Cardiac septum (tissue), 1 donor: ENCODE results near the gene RUNDC3A. TPM values are rescaled to one million over a fixed set of nuclear protein-coding genes. Genes with fewer than 3 reads are reported as not detected.

Experiments used
- DNase-seq: peaks from one replicate; pipeline ENCODE4 v3.0.0-alpha.2; 2020; ENCODE audit warnings: low spot score
- intact Hi-C: fragments of 100-400 bp; cut with DNase I; formaldehyde crosslinking; loops from one replicate; pipeline ENCODE4 v1.14.0; 2022
- total RNA-seq: library from RNA; stranded (reverse); fragmentation: NEBNext Ultra II Directional; extraction: Animal tissue kit (Norgen Biotek cat#: 25700); gene quantifications from one replicate; pipeline ENCODE4 v1.2.1, GENCODE V29; 2021
- donor health status: DM: no; HTN: no; CAD: no.

The RUNDC3A gene
- total RNA-seq, 1 donor from 2014 or later: 0.97 TPM

DNA sequence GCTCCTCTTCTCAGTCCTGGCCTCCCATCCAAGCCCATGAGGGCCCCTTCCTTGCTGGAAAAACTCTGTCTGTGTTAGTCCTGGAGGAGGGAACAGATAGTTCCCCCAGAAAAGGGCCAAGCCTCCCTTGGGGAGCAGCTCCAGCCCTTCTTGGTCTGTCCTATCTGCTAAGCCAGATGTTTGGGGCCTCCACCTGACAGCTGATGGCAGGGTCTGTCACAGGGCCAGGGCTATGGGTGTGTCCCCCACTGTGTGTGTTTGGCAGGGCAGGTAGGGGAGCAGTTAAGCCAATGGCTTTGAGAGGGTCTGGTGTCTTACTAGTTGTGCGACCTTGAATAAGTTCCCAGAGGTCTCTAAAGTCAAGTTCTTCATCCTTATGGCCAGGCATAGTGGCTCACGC lies 26.8 kb upstream of the RUNDC3A start:
- intact Hi-C loops: no loop called here
- DNase-seq: no peak

DNA sequence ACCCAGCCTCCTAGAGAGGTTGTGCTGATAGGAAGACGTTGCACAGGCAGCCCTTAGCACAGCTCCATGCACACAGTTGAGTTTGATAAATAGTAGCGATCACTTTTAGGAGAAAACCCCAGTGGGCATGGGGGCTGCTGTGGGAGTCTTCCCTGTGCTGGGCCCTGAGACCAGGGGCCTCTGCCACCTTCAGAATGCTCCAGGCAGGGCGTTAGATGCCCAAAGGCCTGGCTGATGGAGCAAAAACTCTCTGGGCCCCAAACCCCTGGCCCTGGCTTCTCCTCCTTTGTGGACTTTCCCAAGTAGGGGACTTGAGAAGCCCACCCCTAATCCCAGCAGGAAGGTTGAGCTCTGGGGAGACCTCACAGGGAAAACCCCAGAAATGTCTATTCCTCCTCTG lies 26.1 kb upstream of the RUNDC3A start:
- intact Hi-C loops: no loop called here
- no peak for DNase-seq

DNA sequence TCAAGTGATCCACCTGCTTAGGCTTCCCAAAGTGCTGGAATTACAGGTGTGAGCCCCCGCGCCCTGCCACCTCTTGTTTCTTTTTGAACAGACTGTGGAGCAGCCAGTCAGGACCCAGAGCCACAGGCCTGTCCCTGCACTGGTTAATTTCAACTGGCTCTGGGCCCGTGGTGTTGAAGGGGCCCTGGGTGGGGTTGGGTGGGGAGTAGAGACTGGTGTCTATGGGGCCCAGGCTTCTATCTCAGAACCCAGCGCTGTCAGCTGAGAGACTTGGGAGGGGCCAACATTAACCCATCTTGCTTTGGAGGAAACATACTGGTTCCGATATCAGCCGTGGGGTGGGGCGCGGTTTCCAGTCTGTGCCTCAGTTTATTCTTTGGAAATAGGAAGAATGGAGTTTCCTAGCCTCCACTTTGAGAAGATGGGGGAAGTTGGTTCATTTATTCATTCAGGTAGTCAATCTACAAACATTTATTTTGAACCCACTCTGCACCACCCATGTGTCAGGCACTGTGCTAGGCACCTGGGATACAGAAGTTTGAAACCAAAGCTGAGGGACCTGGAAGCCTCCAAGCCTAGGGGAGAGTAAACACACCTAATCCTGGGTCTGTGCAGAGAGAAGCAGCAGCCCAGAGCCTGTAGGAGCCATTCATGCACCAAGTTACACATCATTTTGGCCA lies 24.9 kb upstream of the RUNDC3A start:
- intact Hi-C loops: no loop called here
- DNase-seq: no peak

DNA sequence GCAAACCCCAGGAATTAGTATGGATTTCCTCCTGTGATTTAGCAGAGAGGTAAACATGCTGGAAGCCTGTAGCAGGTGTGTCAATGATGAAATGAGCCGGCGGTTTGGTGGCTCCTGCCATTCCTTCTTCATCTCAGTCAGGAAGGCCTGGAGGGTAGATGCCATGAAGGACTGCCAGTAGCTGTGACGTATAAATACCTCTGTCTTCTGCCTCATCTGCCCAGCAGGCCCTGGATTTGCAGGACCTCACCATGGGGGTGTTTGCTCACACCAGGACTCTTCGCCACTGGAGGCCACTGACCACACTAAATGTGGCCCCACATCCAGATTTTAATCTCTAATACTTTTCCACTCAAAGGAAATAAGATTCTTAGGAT lies 24.4 kb upstream of the RUNDC3A start:
- DNase-seq: no peak
- intact Hi-C loops: no loop called here

DNA sequence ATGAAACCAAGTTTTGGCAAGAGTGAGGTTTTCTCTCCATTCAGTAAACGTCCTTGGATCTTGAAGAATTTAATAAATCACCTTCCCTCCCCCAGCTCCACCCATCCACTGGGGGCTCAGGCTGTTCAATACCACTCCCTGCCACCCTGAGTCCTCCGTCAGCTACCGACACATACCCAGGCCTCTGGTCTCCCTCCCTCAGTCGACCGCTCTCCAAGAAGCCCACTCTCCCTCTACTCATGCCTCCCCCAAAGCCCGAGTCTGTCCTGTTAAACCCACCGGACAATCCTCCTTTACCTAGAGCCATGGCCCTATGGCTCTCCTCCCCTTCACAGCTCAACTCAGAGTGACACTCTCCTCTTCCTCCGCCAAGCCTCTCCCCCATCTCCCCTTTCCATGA lies 20.8 kb upstream of the RUNDC3A start:
- intact Hi-C loops: no loop called here
- no peak for DNase-seq

DNA sequence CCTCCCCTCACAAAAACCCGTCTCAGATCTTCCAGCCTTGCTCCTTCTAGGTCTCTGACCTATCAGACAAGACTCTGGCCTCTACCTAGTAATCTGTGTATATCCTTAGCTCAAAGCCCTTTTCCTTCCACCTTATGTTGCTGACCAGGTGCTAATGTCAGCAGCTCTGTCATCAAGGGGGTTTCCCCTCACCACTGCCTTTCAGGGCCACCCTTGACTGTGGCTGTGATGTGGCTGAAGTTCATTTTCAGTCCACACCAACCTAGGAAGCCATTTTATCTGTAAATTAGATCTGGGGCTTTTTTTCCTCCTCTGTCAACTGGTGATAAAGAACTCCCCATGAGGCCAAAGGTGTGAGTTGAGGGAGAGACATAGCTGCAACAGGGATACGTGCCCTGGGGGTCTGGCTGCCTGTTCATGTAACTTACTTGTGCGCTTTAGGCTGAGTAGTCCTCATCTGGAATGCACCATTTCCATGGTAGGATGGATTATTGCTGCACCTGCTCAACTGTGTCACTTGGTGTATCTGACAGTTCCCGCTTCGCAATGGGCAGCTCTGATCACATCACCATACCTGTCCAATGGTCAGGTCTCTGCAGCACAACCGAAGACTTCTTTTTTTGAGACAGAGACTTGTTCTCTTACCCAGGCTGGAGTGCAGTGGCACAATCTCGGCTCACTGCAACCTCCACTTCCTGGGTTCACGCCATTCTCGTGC lies 14.7 kb upstream of the RUNDC3A start:
- intact Hi-C loops: no loop called here

DNA sequence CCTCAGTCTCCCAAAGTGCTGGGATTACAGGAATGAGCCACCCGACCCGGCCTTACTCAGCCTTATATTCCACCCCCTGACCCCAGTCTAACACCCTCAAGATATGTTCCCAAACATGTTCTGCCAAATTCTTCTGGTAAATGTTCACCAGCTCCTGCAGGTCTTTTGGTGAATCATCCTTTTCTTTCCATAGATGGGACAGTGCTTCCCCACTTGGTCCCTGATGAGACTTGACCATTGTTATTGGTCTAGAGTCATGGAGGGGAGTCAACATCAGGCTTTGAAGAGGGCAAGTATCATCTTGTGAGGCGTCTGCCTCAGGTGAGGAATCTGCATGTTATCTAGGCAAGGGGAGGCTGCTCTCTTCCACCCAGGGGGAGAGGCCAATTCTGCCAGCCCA lies 10.4 kb upstream of the RUNDC3A start:
- intact Hi-C loops: no loop called here
- DNase-seq: no peak

More for the DNA sequence above, 14.7 kb upstream of the RUNDC3A start:
- DNase-seq: no peak

DNA sequence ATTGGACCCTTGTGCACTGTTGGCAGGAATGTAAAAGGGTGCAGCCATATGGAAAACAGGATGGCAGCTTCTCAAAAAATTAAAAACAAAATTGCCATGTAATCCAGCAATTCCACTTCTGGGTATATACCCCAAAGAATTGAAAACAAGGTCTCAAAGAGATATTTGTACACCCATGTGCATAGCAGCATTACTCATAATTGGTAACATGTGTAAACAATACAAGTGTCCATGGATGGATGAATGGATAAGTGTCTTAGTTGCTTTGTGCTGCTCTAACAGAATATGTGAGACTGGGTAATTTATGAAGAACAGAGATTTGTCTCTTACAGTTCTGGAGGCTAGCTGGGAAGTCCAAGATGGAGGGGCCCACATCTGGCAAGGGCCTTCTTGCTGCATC lies 3.8 kb upstream of the RUNDC3A start:
- intact Hi-C loops: no loop called here
- DNase-seq: no peak

DNA sequence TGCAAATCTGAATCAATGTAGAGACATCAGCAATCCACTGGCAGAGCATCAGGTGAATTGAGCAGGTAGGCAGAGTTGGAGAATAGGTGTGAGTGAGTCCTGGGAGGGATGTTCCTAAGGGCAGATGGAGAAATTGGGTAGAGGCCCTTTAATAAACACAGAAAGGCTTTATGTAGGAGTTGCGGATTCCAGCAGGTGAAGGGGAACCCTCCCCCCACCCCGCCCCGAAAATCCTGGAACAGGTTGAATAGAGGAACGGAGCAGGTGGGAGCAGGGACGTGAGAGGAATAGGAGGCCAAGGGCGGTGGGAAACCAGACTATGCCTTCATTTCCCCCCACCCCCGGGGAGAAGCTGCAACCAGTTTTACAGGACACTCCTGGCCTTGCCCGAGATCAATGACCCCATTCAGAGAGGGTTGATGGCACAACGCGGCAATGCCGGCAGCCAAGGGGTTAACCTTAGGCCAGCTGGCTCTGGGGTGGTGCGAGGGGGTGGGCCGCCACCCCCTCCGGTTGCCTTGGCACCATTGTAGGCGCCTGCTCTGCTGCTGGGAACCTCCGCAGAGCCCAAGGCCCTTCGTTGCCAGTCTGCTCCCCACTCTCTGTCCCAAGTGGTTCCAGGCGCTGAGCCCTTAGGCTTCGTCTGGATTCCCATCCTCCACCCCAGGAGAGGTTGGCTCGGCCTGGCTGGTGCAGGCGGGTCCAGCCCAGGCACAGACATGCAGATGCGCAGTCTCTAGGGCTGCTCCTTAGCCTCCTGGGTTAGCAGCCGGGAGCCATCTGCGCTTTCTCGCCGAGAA lies 814 bp upstream of the RUNDC3A start:
- intact Hi-C loops: no loop called here
- no peak for DNase-seq

DNA sequence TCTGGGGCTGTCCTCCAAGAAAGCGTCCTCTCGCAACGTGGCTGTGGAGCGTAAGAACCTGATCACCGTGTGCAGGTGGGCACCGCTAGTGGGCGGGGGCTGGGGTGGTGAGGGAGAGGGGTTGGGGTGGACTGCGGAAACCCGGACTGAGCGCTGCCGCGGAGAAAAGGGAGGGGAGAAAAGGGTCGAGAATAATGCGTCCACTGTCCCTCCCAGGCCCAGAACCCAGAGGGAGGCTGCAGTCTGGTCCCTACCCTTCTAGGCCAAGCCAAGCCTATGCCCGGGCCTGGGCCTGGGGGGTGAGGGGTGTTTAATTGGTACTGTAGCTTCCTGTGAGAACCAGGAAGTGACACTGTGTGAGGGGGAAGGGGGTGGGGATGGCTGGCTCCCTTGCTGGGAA lies 464 bp downstream of the RUNDC3A start:
- intact Hi-C loops: no loop called here
- no peak for DNase-seq

DNA sequence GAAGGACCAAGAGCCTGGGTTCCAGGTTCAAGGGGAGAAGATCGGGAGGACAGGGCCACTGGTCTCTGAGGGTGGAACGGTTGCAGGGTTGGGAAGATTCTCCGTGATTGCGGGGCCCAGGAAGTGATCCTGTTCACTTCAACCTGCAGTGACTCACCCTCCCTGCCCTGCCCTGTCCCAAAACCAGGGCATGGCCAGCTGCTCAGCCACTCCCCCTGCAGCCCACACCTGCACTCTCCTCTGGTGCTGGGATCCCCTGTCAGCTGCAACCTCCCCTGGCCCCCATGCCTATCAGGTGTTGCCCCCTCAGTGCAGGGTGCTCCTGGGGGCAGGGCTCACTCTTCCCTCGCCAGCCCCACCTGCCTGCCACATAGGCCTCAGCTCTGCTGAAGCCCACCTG lies 1.1 kb downstream of the RUNDC3A start:
- DNase-seq: no peak
- intact Hi-C loops: no loop called here

DNA sequence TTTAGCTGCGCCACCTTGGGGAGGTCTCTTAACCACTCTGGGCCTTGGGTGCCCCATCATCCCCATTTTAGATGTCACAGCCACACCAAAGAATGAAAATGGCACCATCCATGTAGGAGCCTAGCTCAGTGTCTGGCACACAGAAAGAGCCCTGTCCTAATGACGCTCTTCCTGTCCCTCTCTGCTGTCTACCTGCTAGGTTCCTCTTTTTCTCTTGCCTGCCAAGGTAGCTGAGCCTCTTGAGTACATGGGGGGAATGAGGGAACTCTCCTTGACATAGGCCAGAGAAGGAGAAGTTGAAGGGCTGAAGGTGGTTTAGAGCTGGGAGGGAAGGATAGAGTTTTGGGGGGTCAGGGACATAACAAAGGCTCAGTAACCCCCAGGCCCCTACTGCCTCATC lies 1.8 kb downstream of the RUNDC3A start:
- intact Hi-C loops: no loop called here
- DNase-seq: no peak

DNA sequence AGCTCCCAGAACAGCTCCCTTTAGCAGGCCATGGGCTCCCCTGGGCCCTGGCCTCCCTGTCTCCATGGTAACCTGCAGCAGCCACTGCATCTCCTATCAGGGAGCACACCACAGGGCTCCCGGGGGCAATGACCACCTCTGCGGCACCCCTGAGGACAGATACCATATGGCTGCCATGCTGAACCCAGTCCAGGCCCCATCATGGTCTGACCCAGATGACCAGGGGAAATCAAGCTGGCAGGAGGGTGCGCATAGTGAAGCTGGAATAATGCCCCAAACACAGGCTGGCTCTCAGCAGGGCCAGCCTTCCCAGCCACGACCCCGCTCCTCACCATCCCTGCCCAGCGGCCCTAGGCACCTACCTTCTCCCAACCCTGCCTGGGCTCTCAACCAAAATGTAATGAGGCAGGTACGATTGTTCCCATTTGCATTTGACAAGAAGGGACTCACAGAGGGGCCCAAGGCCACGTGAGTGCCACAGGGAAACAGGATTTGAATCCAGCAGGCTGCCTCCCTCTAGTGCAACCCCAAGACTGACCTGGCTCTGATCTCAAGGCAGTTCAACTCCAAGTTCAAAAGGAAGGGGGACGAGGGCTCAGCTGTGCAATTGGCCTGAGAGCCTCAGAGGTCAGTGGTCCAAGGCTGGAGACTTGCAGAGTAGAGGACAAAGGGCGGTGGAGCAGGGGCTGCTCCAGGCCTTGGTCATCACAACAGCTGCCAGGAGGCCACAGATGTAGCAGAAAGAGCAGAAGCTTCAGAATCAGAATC lies 2.4 kb downstream of the RUNDC3A start:
- intact Hi-C loops: no loop called here
- DNase-seq: no peak

DNA sequence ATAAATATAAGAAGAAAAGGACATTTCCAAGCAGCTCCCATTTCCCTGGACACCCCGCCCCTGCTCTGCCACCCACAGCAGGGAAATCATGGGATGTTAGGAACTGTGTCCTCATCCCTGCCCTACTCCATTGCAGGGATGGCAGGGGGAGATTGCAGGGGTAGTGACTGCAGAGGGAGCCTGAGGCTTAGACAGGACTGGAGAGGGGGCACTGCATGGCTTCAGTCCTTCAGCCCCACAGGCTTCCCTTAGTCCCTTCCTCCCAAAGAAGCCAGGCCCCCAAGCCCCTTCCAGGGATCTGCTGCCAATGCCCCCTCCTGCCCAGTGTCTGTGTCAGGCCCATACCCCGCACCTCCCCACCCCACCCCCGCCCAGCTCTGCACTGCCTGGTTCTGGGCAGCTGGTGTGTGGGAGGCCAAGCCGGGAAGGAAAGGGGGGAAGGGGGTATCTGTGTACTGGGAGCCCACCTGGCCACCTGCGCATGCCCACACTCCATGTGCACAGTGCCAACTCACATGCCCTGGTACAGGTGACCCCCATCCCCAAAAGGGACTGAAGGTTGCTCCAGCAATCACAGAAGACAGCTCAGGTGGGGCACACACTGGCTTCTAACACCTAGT lies 3.3 kb downstream of the RUNDC3A start:
- intact Hi-C loops: no loop called here
- no peak for DNase-seq

DNA sequence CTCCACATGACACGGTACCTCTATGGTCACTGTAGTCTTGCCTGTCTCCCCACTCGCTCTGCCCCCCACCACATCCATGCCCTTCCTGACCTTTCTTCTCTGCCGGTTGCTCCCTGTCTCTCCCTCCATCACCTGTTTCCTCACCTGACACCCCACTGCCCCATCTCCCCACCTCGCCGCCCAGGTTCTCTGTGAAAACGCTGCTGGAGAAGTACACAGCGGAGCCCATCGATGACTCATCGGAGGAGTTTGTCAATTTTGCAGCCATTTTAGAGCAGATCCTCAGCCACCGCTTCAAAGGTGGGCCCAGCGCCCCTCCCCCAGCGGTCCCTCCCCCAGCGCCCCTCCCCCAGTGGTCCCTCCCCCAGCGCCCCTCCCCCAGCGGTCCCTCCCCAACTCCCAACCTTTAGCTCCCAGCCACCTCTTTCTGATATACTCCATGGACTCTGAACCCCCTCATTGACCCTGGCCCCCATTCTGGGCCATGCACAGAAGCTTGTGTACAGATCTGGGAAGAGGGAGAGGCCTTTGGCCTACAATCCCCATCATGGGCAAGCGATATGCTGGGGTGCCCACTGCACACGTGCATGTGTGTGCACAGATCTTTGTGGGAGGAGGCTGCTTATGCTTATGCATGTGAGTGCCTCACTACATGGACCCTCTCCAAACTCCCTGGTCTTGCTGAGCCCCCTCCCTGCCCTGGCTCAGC lies 4.1 kb downstream of the RUNDC3A start:
- intact Hi-C loops: no loop called here

DNA sequence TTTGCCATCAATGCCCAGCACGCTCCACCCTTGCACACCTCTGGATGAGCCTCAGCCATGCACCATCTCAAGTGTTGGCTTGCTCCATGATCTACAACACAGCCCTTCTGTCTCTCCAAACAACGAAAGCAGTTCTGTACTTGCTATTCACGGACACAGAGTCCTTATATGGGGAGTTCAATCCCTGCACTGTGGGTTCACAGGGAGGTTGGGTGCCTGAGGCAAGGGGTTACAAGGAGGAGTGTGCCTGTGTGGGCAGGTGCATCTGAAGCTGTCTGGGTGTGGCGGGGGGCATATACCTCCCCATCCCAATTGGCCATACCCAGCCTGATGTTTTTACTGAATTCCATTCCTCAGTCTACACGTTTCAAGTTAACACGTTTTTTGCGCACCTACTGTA lies 5.6 kb downstream of the RUNDC3A start:
- intact Hi-C loops: no loop called here
- no peak for DNase-seq

More for the DNA sequence above, 4.1 kb downstream of the RUNDC3A start:
- DNase-seq: no peak

DNA sequence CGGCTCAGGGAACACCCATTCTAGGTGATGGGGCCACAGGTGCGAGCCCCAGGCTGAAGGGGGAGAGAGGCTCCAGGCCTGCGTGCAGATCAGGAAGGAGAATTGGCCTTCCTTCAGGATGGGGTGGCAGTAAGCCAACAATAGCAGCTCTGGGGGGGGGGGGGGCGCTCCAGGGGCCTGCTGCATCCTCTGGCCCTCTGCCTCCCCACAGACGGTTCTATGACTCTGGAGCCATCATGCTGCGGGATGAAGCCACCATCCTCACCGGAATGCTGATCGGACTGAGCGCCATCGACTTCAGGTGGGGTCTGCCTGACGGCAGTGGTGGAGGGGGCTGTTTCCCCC lies 6.1 kb downstream of the RUNDC3A start:
- no peak for DNase-seq
- intact Hi-C loops: no loop called here

DNA sequence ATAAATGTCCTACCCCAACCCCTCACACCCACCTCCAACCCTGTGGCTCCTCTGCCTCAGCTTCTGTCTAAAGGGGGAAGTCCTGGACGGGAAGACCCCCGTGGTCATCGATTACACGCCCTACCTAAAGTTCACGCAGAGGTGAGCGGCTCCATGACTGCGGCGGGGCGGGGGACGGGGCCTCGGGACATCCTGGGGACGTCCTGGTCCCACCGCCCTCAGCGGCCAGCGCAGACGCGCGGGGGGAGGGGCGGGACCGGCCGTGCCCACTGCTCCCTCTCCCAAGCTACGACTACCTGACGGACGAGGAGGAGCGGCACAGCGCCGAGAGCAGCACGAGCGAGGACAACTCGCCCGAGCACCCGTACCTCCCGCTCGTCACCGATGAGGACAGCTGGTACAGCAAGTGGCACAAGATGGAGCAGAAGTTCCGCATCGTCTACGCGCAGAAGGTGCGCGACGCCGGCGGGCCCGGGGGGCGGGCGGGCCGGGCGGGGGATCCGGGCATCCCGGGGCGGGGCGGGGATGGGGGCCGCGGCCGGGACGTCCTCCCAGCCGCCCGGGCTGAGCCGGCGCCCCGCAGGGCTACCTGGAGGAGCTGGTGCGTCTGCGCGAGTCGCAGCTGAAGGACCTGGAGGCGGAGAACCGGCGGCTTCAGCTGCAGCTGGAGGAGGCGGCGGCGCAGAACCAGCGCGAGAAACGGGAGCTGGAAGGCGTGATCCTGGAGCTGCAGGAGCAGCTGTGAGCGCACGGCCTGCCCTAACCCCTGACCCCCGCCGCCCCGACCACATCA lies 6.7 kb downstream of the RUNDC3A start:
- intact Hi-C loops: no loop called here
- no peak for DNase-seq
